ENCODE data around the gene GNG12. TPM values are rescaled to one million over a fixed set of nuclear protein-coding genes. Genes with fewer than 3 reads are reported as not detected.

GNG12 gene
- total RNA-seq, 1 experiment from 2014 or later = 70.0 TPM

DNA sequence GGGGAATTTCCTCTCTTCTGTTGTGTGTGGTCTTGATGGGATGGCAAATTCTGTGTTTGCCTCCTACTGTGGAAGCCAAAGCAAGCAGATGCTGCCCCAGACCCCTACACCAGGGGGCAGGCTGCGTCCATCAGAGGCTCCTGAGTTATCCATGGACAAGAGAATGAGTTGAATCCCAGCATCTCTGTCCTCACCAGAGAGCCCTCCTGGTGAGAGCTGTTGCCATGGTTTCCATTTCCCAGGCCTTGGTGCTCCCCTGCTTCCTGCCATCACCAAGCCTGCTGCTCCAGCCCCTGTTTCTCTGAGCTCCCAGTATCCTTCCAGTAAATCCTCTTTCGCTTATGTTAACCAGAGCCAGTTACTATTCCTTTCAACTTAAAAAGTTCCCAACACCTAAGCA is 20.4 kb upstream of the GNG12 start:
- H3K27me3 ChIP-seq (ENCODE audit: control insufficient read depth, insufficient read depth, low read length) = 0 out of 2 replicates have a peak, but pooled peaks cover 2% of the 10 kb centered on the region
- H3K4me3 ChIP-seq (ENCODE audit: low read depth in 2 of 2, low read length in 2 of 2) = no peak overlapping the region
- H3K4me1 ChIP-seq (ENCODE audit: control insufficient read depth, insufficient read depth, low read length) = peaks cover 8% of the 10 kb centered on the region; the same call in 1 of the 2 replicates
- H3K27ac ChIP-seq (ENCODE audit: low read length) = no peak overlapping the region
- intact Hi-C loops (cut with micrococcal nuclease; ENCODE audit: unreplicated experiment) = loop anchor here (1.0 to 5.0 kb wide), 3 partner anchors 86 to 494 kb away; no protein-coding TSS in a partner anchor
- ChIA-PET CTCF (no interaction called here), POLR2A (no interaction called here)
- H3K9me3 ChIP-seq (ENCODE audit: control insufficient read depth, insufficient read depth, low read depth, low read length) = no peaks in the 10 kb centered on the region
- in situ Hi-C loops (cut with HindIII; ENCODE audit: low pct_unique_long_range_greater_than_20kb, low sequenced_read_pairs) = no loop called here
- BruUV-seq (replicated peaks) = no TSS peak
- DNase-seq (ENCODE audit: low read depth, low spot score) (no peak), ATAC-seq (peak; percentile 80; the same call in 1 of the 2 replicates)
- TF ChIP-seq SIN3A (IDR thresholded peaks at IDR 0.05; ENCODE audit: borderline replicate concordance, insufficient read depth, low read depth, low read length) = no peak
- TF ChIP-seq, protein P1, sequence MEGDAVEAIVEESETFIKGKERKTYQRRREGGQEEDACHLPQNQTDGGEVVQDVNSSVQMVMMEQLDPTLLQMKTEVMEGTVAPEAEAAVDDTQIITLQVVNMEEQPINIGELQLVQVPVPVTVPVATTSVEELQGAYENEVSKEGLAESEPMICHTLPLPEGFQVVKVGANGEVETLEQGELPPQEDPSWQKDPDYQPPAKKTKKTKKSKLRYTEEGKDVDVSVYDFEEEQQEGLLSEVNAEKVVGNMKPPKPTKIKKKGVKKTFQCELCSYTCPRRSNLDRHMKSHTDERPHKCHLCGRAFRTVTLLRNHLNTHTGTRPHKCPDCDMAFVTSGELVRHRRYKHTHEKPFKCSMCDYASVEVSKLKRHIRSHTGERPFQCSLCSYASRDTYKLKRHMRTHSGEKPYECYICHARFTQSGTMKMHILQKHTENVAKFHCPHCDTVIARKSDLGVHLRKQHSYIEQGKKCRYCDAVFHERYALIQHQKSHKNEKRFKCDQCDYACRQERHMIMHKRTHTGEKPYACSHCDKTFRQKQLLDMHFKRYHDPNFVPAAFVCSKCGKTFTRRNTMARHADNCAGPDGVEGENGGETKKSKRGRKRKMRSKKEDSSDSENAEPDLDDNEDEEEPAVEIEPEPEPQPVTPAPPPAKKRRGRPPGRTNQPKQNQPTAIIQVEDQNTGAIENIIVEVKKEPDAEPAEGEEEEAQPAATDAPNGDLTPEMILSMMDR (IDR thresholded peaks at IDR 0.05) = peak; percentile 84
- H3K36me3 ChIP-seq (ENCODE audit: control insufficient read depth, insufficient read depth, low read length) = no peaks in the 10 kb centered on the region

DNA sequence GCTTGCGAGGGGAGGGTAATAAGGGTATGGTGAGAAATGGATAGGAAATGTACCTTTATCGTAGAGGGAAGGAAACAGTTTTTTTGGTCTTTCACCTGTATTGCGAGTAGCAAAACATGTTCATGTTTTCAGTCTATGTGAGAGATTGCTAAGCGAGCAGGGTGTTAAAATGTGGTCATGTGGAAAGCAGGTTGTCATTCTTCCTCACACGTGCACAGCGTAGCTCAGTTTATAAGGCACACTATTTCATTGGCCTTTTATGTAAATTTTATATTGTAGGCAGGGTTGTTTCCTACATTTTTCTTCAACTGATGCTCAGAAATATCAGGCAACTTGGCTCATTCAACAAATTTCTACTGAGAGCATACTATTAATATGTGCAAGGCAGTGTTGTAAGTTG is 18.5 kb upstream of the GNG12 start:
- intact Hi-C loops (cut with micrococcal nuclease; ENCODE audit: unreplicated experiment) (loop anchor here (5.0 kb wide), 2 partner anchors 84 to 496 kb away; no protein-coding TSS in a partner anchor), in situ Hi-C loops (cut with HindIII; ENCODE audit: low pct_unique_long_range_greater_than_20kb, low sequenced_read_pairs) (no loop called here)
- 0 out of 2 replicates have a peak, but pooled peaks cover 2% of the 10 kb centered on the region for H3K27me3 ChIP-seq (ENCODE audit: control insufficient read depth, insufficient read depth, low read length)
- BruUV-seq (replicated peaks) = no TSS peak
- H3K4me1 ChIP-seq (ENCODE audit: control insufficient read depth, insufficient read depth, low read length) = peaks cover 8% of the 10 kb centered on the region; the same call in 1 of the 2 replicates
- ChIA-PET POLR2A (no interaction called here), CTCF (no interaction called here)
- ATAC-seq (no peak), DNase-seq (ENCODE audit: low read depth, low spot score) (no peak)
- no peaks in the 10 kb centered on the region for H3K36me3 ChIP-seq (ENCODE audit: control insufficient read depth, insufficient read depth, low read length)
- no peaks in the 10 kb centered on the region for H3K9me3 ChIP-seq (ENCODE audit: control insufficient read depth, insufficient read depth, low read depth, low read length)
- H3K27ac ChIP-seq (ENCODE audit: low read length) = no peak overlapping the region
- TF ChIP-seq, protein P2, sequence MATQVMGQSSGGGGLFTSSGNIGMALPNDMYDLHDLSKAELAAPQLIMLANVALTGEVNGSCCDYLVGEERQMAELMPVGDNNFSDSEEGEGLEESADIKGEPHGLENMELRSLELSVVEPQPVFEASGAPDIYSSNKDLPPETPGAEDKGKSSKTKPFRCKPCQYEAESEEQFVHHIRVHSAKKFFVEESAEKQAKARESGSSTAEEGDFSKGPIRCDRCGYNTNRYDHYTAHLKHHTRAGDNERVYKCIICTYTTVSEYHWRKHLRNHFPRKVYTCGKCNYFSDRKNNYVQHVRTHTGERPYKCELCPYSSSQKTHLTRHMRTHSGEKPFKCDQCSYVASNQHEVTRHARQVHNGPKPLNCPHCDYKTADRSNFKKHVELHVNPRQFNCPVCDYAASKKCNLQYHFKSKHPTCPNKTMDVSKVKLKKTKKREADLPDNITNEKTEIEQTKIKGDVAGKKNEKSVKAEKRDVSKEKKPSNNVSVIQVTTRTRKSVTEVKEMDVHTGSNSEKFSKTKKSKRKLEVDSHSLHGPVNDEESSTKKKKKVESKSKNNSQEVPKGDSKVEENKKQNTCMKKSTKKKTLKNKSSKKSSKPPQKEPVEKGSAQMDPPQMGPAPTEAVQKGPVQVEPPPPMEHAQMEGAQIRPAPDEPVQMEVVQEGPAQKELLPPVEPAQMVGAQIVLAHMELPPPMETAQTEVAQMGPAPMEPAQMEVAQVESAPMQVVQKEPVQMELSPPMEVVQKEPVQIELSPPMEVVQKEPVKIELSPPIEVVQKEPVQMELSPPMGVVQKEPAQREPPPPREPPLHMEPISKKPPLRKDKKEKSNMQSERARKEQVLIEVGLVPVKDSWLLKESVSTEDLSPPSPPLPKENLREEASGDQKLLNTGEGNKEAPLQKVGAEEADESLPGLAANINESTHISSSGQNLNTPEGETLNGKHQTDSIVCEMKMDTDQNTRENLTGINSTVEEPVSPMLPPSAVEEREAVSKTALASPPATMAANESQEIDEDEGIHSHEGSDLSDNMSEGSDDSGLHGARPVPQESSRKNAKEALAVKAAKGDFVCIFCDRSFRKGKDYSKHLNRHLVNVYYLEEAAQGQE (IDR thresholded peaks at IDR 0.05; ENCODE audit: insufficient read depth in 1 of 2, low read depth in 2 of 2, low read length in 1 of 2) = no peak
- no peak for TF ChIP-seq SIN3A (IDR thresholded peaks at IDR 0.05; ENCODE audit: borderline replicate concordance, insufficient read depth, low read depth, low read length)
- TF ChIP-seq, protein P1 (IDR thresholded peaks at IDR 0.05) = no peak
- no peak for TF ChIP-seq TCF7L2 (IDR thresholded peaks at IDR 0.05; ENCODE audit: low read depth, low read length)
- no peak for TF ChIP-seq POLR2AphosphoS5 (IDR thresholded peaks at IDR 0.05; ENCODE audit: low read depth, low read length)
- H3K4me3 ChIP-seq (ENCODE audit: low read depth in 2 of 2, low read length in 2 of 2) = no peak overlapping the region

All from Panc1 (cell line).